Measurements from ENCODE around the gene NAAA. TPM values are rescaled to one million over a fixed set of nuclear protein-coding genes. Genes with fewer than 3 reads are reported as not detected.

NAAA gene
- total and polyA plus RNA-seq, 2 of the 13 experiments (the other 11 are each of a cell fraction or from before 2014, with no cell fraction given), result 22.4 to 24.6 TPM

DNA sequence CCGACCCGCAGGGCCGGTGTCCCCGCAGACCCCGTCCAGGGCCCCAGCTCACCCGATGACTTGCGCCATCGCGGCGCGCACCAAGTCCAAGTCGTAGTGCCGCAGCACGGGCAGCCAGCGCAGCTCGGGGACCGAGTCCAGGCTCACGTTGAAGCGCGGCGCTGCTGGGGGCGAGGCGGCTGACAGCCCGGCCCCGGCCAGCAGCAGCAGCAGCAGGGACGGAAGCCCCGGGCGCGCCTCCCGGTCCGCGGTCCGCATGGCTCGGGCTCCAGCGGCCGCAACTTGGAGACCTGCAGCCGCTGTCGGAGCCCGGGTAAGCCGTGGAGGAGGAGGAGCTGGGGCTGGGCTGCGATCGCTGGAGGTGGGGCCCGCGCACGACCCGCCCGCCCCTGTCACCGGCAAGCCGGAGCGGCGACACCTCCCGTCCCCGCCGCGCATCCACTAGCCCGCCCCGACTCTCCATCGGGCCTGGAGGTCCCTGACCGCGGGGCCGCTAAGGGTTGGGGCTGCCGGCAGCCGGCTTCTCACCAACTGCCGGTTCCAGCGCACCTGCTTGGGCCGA lies at the start of gene NAAA (continued):
- TF ChIP-seq ZNF232 (CRISPR knock-in tag; IDR thresholded peaks at IDR 0.05; ENCODE audit: borderline replicate concordance) (no peak), ZNF337 (CRISPR knock-in tag; IDR thresholded peaks at IDR 0.05; ENCODE audit: borderline replicate concordance, low read depth) (no peak), NFE2L2 (IDR thresholded peaks at IDR 0.05; ENCODE audit: low read length) (no peak), WIZ (CRISPR knock-in tag; IDR thresholded peaks at IDR 0.05) (no peak), SP1 (IDR thresholded peaks at IDR 0.05) (no peak), SP1 (CRISPR knock-in tag; IDR thresholded peaks at IDR 0.05) (peak; percentile 40), TAF1 (CRISPR knock-in tag; IDR thresholded peaks at IDR 0.05) (peak; percentile 45), SALL2 (CRISPR knock-in tag; IDR thresholded peaks at IDR 0.05) (peak; percentile 56; the same call in 1 of the 2 replicates), ZNF720 (CRISPR knock-in tag; IDR thresholded peaks at IDR 0.05) (no peak), NCOA5 (CRISPR knock-in tag; IDR thresholded peaks at IDR 0.05) (no peak), NPAS2 (CRISPR knock-in tag; IDR thresholded peaks at IDR 0.05; ENCODE audit: borderline replicate concordance) (no peak), ZEB1 (IDR thresholded peaks at IDR 0.05; ENCODE audit: insufficient replicate concordance, low read depth) (no peak), MIER2 (CRISPR knock-in tag; IDR thresholded peaks at IDR 0.05) (no peak)
- TF ChIP-seq, protein P1, sequence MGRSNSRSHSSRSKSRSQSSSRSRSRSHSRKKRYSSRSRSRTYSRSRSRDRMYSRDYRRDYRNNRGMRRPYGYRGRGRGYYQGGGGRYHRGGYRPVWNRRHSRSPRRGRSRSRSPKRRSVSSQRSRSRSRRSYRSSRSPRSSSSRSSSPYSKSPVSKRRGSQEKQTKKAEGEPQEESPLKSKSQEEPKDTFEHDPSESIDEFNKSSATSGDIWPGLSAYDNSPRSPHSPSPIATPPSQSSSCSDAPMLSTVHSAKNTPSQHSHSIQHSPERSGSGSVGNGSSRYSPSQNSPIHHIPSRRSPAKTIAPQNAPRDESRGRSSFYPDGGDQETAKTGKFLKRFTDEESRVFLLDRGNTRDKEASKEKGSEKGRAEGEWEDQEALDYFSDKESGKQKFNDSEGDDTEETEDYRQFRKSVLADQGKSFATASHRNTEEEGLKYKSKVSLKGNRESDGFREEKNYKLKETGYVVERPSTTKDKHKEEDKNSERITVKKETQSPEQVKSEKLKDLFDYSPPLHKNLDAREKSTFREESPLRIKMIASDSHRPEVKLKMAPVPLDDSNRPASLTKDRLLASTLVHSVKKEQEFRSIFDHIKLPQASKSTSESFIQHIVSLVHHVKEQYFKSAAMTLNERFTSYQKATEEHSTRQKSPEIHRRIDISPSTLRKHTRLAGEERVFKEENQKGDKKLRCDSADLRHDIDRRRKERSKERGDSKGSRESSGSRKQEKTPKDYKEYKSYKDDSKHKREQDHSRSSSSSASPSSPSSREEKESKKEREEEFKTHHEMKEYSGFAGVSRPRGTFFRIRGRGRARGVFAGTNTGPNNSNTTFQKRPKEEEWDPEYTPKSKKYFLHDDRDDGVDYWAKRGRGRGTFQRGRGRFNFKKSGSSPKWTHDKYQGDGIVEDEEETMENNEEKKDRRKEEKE (IDR thresholded peaks at IDR 0.05), result no peak
- TF ChIP-seq, protein P2, sequence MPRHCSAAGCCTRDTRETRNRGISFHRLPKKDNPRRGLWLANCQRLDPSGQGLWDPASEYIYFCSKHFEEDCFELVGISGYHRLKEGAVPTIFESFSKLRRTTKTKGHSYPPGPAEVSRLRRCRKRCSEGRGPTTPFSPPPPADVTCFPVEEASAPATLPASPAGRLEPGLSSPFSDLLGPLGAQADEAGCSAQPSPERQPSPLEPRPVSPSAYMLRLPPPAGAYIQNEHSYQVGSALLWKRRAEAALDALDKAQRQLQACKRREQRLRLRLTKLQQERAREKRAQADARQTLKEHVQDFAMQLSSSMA (CRISPR knock-in tag; IDR thresholded peaks at IDR 0.05), result no peak
- TF ChIP-seq, protein P3, sequence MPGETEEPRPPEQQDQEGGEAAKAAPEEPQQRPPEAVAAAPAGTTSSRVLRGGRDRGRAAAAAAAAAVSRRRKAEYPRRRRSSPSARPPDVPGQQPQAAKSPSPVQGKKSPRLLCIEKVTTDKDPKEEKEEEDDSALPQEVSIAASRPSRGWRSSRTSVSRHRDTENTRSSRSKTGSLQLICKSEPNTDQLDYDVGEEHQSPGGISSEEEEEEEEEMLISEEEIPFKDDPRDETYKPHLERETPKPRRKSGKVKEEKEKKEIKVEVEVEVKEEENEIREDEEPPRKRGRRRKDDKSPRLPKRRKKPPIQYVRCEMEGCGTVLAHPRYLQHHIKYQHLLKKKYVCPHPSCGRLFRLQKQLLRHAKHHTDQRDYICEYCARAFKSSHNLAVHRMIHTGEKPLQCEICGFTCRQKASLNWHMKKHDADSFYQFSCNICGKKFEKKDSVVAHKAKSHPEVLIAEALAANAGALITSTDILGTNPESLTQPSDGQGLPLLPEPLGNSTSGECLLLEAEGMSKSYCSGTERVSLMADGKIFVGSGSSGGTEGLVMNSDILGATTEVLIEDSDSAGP (CRISPR knock-in tag; IDR thresholded peaks at IDR 0.05; ENCODE audit: borderline replicate concordance), result peak; percentile 92; the same call in 1 of the 2 replicates
- TF ChIP-seq, protein P4, sequence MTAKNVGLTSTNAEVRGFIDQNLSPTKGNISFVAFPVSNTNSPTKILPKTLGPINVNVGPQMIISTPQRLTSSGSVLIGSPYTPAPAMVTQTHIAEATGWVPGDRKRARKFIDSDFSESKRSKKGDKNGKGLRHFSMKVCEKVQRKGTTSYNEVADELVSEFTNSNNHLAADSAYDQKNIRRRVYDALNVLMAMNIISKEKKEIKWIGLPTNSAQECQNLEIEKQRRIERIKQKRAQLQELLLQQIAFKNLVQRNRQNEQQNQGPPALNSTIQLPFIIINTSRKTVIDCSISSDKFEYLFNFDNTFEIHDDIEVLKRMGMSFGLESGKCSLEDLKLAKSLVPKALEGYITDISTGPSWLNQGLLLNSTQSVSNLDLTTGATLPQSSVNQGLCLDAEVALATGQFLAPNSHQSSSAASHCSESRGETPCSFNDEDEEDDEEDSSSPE (CRISPR knock-in tag; IDR thresholded peaks at IDR 0.05), result peak; percentile 73
- TF ChIP-seq, protein P5, sequence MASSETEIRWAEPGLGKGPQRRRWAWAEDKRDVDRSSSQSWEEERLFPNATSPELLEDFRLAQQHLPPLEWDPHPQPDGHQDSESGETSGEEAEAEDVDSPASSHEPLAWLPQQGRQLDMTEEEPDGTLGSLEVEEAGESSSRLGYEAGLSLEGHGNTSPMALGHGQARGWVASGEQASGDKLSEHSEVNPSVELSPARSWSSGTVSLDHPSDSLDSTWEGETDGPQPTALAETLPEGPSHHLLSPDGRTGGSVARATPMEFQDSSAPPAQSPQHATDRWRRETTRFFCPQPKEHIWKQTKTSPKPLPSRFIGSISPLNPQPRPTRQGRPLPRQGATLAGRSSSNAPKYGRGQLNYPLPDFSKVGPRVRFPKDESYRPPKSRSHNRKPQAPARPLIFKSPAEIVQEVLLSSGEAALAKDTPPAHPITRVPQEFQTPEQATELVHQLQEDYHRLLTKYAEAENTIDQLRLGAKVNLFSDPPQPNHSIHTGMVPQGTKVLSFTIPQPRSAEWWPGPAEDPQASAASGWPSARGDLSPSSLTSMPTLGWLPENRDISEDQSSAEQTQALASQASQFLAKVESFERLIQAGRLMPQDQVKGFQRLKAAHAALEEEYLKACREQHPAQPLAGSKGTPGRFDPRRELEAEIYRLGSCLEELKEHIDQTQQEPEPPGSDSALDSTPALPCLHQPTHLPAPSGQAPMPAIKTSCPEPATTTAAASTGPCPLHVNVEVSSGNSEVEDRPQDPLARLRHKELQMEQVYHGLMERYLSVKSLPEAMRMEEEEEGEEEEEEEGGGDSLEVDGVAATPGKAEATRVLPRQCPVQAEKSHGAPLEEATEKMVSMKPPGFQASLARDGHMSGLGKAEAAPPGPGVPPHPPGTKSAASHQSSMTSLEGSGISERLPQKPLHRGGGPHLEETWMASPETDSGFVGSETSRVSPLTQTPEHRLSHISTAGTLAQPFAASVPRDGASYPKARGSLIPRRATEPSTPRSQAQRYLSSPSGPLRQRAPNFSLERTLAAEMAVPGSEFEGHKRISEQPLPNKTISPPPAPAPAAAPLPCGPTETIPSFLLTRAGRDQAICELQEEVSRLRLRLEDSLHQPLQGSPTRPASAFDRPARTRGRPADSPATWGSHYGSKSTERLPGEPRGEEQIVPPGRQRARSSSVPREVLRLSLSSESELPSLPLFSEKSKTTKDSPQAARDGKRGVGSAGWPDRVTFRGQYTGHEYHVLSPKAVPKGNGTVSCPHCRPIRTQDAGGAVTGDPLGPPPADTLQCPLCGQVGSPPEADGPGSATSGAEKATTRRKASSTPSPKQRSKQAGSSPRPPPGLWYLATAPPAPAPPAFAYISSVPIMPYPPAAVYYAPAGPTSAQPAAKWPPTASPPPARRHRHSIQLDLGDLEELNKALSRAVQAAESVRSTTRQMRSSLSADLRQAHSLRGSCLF (CRISPR knock-in tag; IDR thresholded peaks at IDR 0.05; ENCODE audit: borderline replicate concordance), result no peak
- TF ChIP-seq, protein P6, sequence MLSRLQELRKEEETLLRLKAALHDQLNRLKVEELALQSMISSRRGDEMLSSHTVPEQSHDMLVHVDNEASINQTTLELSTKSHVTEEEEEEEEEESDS (CRISPR knock-in tag; IDR thresholded peaks at IDR 0.05; ENCODE audit: borderline replicate concordance), result no peak

All from HepG2 (cell line).